ENCODE results near the gene CHTF8.

CHTF8 gene

GRCh38 chr16:69085032-69085695 lies 47.2 kb downstream of the CHTF8 start:
- DNase-seq (ENCODE audit: low read depth in 2 of 2), result no peak

DNA sequence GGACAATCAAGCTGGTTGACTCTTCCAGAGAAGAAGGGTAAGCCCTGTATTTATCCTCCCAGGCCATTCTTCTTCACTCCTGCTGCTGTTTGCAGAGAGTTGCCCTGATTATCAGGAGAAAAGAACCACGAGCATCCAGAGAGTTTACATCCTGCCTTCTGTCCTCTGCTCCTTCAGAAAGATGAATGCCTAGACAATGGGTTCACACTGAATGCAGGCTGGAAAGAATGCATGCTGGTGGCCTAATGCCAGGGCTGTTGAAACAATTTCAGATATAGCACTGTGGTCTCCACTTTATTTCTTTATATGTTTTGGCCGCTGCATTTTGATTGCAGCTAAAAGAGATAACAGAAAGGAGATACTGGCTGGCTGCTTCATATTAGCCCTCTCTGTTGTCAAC lies 48.1 kb downstream of the CHTF8 start:
- DNase-seq (ENCODE audit: low read depth in 2 of 2), result no peak

- DNase-seq (ENCODE audit: low read depth in 2 of 2), result no peak
Measured at GRCh38 chr16:69083306-69083941, 49.0 kb downstream of the CHTF8 start.

DNA sequence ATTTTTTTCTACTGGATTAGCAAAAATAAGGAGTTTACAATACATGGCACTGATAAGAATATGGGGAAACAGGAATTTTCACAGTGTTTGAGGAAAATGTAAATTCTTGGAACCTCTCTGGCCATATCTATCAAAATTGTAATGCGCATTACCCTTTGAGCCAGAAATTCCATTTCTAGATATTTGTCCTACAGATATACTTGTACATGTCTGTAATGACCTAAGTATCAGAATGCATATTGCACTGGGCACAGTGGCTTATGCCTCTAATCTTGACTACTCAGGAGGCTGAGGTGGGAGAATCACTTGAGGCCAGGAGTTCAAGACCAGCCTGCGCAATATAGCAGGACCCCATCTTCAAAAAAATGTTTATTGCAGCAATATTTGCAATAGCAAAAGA lies 52.7 kb downstream of the CHTF8 start:
- DNase-seq (ENCODE audit: low read depth in 2 of 2), result no peak

- no peak for DNase-seq (ENCODE audit: low read depth in 2 of 2)
Measured at GRCh38 chr16:69078073-69078472, 54.3 kb downstream of the CHTF8 start.

GRCh38 chr16:69077251-69077650 lies 55.1 kb downstream of the CHTF8 start:
- DNase-seq (ENCODE audit: low read depth in 2 of 2), result no peak

DNA sequence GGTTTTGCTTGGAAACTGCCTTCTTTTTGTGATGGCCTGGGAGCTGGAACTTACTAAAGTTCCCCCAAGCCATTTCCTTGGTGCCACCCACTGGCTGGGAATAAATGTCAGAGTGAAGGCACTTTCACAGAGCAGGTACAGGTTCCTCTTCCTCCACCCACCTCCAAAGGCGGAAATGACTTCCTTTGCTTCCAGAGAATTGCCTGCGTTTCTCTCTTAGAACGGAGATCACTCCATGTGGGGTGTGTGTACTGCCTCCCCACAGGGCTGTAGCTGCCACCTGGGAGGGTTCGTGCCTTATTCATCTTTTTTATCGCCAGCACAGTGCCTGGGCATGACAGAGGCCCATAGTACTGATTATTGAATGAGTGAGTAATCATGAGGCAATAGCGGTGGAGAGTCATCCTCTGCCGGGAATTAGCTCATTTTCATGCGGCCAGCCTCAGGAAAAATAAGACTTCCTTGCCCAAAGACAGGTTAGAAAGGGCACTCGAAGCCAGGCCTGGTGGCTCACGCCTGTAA lies 59.1 kb downstream of the CHTF8 start:
- DNase-seq (ENCODE audit: low read depth in 2 of 2), result no peak

GRCh38 chr16:69072640-69072974 lies 59.8 kb downstream of the CHTF8 start:
- DNase-seq (ENCODE audit: low read depth in 2 of 2), result no peak

DNA sequence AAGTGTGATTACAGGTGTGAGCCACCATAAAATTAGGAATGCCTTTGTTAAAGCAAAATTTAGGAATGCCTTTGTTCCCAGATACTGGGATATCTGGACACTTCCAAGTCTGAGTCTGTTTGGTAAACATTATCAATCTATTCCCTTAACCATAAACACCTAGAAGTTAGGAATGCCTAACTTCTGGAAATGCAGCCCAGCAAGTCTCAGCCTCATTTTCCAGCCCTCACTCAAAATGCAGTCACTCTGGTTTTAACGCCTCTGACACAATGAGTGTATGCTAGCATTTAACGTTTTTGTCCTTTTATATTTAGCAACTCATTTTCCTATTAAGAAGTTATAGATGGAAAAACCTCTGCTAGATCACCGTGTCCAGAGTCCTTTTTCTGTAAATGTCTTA lies 61.4 kb downstream of the CHTF8 start:
- DNase-seq (ENCODE audit: low read depth in 2 of 2), result no peak

DNA sequence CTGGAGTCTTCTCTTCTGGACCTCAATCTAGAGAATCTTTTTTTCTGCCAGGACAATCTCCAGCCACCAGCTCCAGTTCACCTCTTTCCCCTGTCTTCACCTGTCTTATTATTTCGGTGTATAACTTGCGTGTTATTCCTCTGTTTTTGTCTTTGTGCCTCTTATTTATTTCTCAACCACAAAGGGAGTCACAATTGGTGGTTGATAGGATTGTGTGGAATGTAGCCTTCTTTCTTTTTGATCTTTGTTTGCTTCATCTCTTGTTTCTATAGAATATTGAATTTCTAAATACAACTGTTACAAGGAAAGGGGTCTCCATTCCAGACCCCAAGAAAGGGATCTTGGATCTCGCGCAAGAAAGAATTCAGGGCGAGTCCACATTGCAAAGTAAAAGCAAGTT lies 62.9 kb downstream of the CHTF8 start:
- DNase-seq (ENCODE audit: low read depth in 2 of 2), result no peak
